HG02678 (cell line): ENCODE measurements around the gene PRPSAP2.
"Not testable (repeated sequence)": the region's sequence is repeated elsewhere in the genome, so short reads cannot be mapped to it uniquely, and the experiment has no call there.

Source experiments
- ATAC-seq: cut with Tn5 transposase; IDR thresholded peaks from one replicate; pipeline ENCODE4 v1.9.1; 2021; ENCODE audit warnings: mild to moderate bottlenecking, moderate library complexity; ENCODE audit not compliant: unreplicated experiment

PRPSAP2 gene

GRCh38 chr17:18937981-18938691, 80.2 kb downstream of the PRPSAP2 start:
- no peak for ATAC-seq

- no peak for ATAC-seq
These were observed 80.7 kb downstream of the PRPSAP2 start for GRCh38 chr17:18938692-18939023.

- no peak for ATAC-seq
These were observed 86.7 kb downstream of the PRPSAP2 start for GRCh38 chr17:18944646-18945045.

- ATAC-seq = no peak
These were observed 88.6 kb downstream of the PRPSAP2 start for GRCh38 chr17:18946536-18946935.

GRCh38 chr17:18947866-18948265, 89.9 kb downstream of the PRPSAP2 start:
- ATAC-seq = no peak

- no peak for ATAC-seq
These were observed 90.6 kb downstream of the PRPSAP2 start for GRCh38 chr17:18948476-18949006.

- ATAC-seq = no peak
These were observed 91.6 kb downstream of the PRPSAP2 start for GRCh38 chr17:18949566-18949965.

- no peak for ATAC-seq
These were observed 92.4 kb downstream of the PRPSAP2 start for GRCh38 chr17:18950346-18950745.

GRCh38 chr17:18950944-18951905, 93.3 kb downstream of the PRPSAP2 start:
- ATAC-seq = no peak

- no peak for ATAC-seq
These were observed 94.3 kb downstream of the PRPSAP2 start, which contains the start of gene SLC5A10 for GRCh38 chr17:18951941-18952842. Gene SLC5A10, plus strand, starts transcription at chr17:18952165. Its CDS starts 41 bp downstream, at chr17:18952206.

GRCh38 chr17:18953231-18953728, 95.3 kb downstream of the PRPSAP2 start:
- no peak for ATAC-seq

GRCh38 chr17:18954321-18954720, 96.4 kb downstream of the PRPSAP2 start:
- no peak for ATAC-seq

- ATAC-seq = no peak
These were observed 97.1 kb downstream of the PRPSAP2 start for GRCh38 chr17:18955009-18955408.

- ATAC-seq = not testable (repeated sequence)
These were observed 98.1 kb downstream of the PRPSAP2 start for GRCh38 chr17:18956021-18956420.

- ATAC-seq = no peak
These were observed 98.7 kb downstream of the PRPSAP2 start for GRCh38 chr17:18956581-18956980.

- ATAC-seq = no peak
These were observed 99.9 kb downstream of the PRPSAP2 start for GRCh38 chr17:18957831-18958230.

- no peak for ATAC-seq
These were observed 100.7 kb downstream of the PRPSAP2 start for GRCh38 chr17:18958611-18959010.

GRCh38 chr17:18959071-18959844, 101.3 kb downstream of the PRPSAP2 start:
- no peak for ATAC-seq

- no peak for ATAC-seq
These were observed 101.9 kb downstream of the PRPSAP2 start for GRCh38 chr17:18959845-18960240.

- no peak for ATAC-seq
These were observed 102.3 kb downstream of the PRPSAP2 start for GRCh38 chr17:18960241-18960665.
